Osteoblast (primary cell): ENCODE results near the gene RUNX3. TPM values are rescaled to one million over a fixed set of nuclear protein-coding genes. Genes with fewer than 3 reads are reported as not detected.

Experiments used
- DNase-seq: peaks from one replicate; pipeline ENCODE4 v3.0.0; 2011; ENCODE audit warnings: low spot score, mixed read lengths; ENCODE audit not compliant: insufficient read length; ENCODE audit errors: missing footprints
- H2AFZ ChIP-seq: 2 replicates; pipeline ENCODE4 v1.6.0; 2011; ENCODE audit warnings: mild to moderate bottlenecking, low read length
- H3K27ac ChIP-seq: 2 replicates; pipeline ENCODE4 v1.5.1; 2011; ENCODE audit warnings: mild to moderate bottlenecking, low read depth, low read length, moderate library complexity
- H3K27me3 ChIP-seq: 2 replicates; pipeline ENCODE4 v1.6.0; 2012; ENCODE audit warnings: mild to moderate bottlenecking, control low read depth, inconsistent platforms, low read length, moderate library complexity; ENCODE audit not compliant: insufficient read depth
- H3K36me3 ChIP-seq: 2 replicates; pipeline ENCODE4 v1.5.1; 2011; ENCODE audit warnings: mild to moderate bottlenecking, low read length, control low read depth, moderate library complexity; ENCODE audit not compliant: insufficient read depth
- H3K4me1 ChIP-seq: 2 replicates; pipeline ENCODE4 v1.5.1; 2011; ENCODE audit warnings: mild to moderate bottlenecking, low read length, control low read depth, moderate library complexity; ENCODE audit not compliant: insufficient read depth
- H3K4me2 ChIP-seq: 2 replicates; pipeline ENCODE4 v1.6.0; 2011; ENCODE audit warnings: mild to moderate bottlenecking, low read length; ENCODE audit not compliant: insufficient read depth
- H3K4me3 ChIP-seq: fragments of 200-600 bp; sonication (generic); 3 replicates; pipeline ENCODE4 v1.5.1; 2012; ENCODE audit warnings: mild to moderate bottlenecking, low read length, inconsistent platforms; ENCODE audit not compliant: insufficient read depth
- H3K79me2 ChIP-seq: 2 replicates; pipeline ENCODE4 v1.6.0; 2012; ENCODE audit warnings: mild to moderate bottlenecking, low read length, control low read depth, inconsistent platforms; ENCODE audit not compliant: insufficient read depth
- H3K9me3 ChIP-seq: 2 replicates; pipeline ENCODE4 v1.5.1; 2011; ENCODE audit warnings: low read depth, low read length, control low read depth
- H4K20me1 ChIP-seq: 2 replicates; pipeline ENCODE4 v1.6.0; 2012; ENCODE audit warnings: mild to moderate bottlenecking, low read length, control low read depth; ENCODE audit not compliant: insufficient read depth
- total RNA-seq: library from RNA; depleted of rRNA; stranded (reverse); fragments of >200 nt; gene quantifications from 2 replicates; pipeline ENCODE4 v1.2.3, GENCODE V29; 2012
- TF ChIP-seq, protein P1 (sequence below): IDR thresholded peaks from 2 replicates; pipeline ENCODE4 v1.5.1; 2011; ENCODE audit warnings: mild to moderate bottlenecking, low read depth, low read length, moderate library complexity; ENCODE audit errors: extremely low read depth

The RUNX3 gene
- total RNA-seq, 1 donor = 3.6 TPM

DNA sequence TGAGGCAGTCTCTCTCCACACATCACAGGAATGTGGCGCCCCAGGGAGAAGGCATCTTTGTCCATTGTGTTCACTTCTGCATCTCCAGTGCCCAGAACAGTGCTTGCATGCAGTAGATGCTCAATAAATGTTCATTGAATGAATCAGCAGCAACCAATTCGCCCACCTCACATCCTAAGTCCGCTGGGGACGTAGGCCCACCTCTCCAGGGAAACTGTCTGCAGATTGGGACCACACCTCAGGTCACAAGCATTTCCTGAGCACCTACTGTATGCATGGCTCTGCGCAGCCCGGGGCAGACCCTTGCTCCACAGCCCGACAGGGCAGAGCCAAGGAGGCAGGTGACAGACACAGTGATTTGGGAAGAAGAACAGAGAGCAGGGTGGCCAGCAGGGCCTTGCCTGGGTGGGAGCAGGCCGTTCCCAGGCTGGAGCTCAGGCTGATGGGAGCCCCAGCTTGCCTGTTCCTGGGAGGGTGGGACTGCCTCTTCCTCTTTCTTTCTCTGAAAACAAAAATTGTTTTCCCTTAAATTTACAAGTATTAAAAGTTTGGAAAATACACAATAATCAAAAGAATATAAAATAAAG lies 25.8 kb upstream of the RUNX3 start:
- Histone ChIP-seq H3K4me1 (peaks cover 9% of the 10 kb centered on the region), H3K27me3 (no peaks in the 10 kb centered on the region), H3K36me3 (no peaks in the 10 kb centered on the region), H3K4me3 (no peak overlapping the region), H2AFZ (no peak overlapping the region), H4K20me1 (no peaks in the 10 kb centered on the region), H3K4me2 (no peak overlapping the region), H3K79me2 (peaks cover 10% of the 10 kb centered on the region), H3K9me3 (no peaks in the 10 kb centered on the region), H3K27ac (no peak overlapping the region)
- TF ChIP-seq, protein P1, sequence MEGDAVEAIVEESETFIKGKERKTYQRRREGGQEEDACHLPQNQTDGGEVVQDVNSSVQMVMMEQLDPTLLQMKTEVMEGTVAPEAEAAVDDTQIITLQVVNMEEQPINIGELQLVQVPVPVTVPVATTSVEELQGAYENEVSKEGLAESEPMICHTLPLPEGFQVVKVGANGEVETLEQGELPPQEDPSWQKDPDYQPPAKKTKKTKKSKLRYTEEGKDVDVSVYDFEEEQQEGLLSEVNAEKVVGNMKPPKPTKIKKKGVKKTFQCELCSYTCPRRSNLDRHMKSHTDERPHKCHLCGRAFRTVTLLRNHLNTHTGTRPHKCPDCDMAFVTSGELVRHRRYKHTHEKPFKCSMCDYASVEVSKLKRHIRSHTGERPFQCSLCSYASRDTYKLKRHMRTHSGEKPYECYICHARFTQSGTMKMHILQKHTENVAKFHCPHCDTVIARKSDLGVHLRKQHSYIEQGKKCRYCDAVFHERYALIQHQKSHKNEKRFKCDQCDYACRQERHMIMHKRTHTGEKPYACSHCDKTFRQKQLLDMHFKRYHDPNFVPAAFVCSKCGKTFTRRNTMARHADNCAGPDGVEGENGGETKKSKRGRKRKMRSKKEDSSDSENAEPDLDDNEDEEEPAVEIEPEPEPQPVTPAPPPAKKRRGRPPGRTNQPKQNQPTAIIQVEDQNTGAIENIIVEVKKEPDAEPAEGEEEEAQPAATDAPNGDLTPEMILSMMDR = no peak
- DNase-seq = no peak

DNA sequence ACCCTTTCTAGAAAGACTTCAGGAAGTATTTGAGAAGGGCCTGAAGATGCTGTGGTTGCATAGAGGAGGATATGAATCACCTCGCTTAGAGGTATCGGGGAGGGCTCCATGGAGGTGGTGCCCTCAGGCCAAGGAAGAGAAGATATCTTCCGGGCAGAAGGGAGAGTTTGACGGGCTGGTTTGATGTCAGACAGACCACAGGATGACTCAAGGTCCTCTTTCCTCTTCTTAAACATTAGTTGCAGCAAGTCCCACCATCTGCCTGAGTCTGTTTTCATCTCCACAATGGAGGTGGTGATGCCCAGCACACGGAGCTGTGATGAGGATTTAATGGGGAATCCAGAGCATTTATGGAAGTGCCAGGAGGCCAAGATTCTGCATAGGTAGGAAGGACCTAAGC lies 25.1 kb upstream of the RUNX3 start:
- H3K79me2 ChIP-seq = peaks cover 6% of the 10 kb centered on the region
- H3K4me3 ChIP-seq = no peak overlapping the region
- H4K20me1 ChIP-seq = no peaks in the 10 kb centered on the region
- no peaks in the 10 kb centered on the region for H3K36me3 ChIP-seq
- peak overlapping the region; percentile 18 for H3K4me2 ChIP-seq
- H3K27ac ChIP-seq = no peak overlapping the region
- TF ChIP-seq, protein P1 = no peak
- no peaks in the 10 kb centered on the region for H3K9me3 ChIP-seq
- no peaks in the 10 kb centered on the region for H3K27me3 ChIP-seq
- peaks cover 9% of the 10 kb centered on the region for H3K4me1 ChIP-seq
- peak; percentile 90 for DNase-seq
- no peak overlapping the region for H2AFZ ChIP-seq

DNA sequence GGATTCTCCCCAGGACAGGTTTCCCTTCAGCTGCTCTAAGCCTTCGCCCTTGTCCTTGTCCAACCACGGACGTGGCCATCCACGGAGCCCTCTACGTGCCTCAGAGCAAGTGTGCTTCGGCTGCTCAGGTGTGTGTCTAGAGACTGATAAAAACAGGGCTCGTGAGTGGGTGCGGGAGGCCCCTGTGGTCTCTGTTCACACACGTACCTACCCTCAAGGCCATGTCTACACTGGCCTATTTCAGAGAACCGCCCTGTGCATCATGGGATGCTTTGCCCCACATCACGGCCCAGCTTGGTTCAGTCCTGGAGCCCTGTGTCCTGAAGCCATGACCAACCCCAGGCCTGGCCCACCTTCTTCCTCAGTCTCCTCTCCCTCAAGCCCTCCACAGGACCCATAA lies 24.6 kb upstream of the RUNX3 start:
- DNase-seq = no peak
- no peaks in the 10 kb centered on the region for H3K9me3 ChIP-seq
- no peak overlapping the region for H2AFZ ChIP-seq
- H3K27ac ChIP-seq = no peak overlapping the region
- TF ChIP-seq, protein P1 = no peak
- peaks cover 2% of the 10 kb centered on the region for H3K79me2 ChIP-seq
- no peak overlapping the region for H3K4me3 ChIP-seq
- peaks cover 9% of the 10 kb centered on the region for H3K4me1 ChIP-seq
- no peaks in the 10 kb centered on the region for H3K36me3 ChIP-seq
- no peak overlapping the region for H3K4me2 ChIP-seq
- H3K27me3 ChIP-seq = no peaks in the 10 kb centered on the region
- H4K20me1 ChIP-seq = no peaks in the 10 kb centered on the region

DNA sequence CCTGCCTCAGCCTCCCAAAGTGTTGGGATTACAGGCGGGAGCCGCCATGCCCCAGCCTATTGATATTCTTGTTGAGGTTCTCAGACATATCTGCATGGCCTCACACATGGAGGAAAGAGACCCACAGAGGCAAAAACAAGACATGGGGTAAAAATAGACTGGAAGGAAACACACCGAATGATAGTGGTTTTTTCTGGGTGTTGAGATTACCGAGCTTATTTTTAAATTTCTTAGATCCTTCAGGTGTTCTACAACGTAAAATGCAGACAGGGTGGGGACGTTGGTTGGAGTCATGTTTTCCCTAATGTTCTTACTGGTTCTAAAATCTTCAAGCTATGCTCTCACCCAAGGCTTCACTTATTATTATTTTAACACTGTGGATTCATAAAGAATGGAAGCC lies 23.9 kb upstream of the RUNX3 start:
- Histone ChIP-seq H3K4me3 (no peak overlapping the region), H3K4me1 (peaks cover 14% of the 10 kb centered on the region), H3K27me3 (no peaks in the 10 kb centered on the region), H3K9me3 (no peaks in the 10 kb centered on the region), H3K36me3 (no peaks in the 10 kb centered on the region), H3K79me2 (no peaks in the 10 kb centered on the region), H4K20me1 (no peaks in the 10 kb centered on the region), H2AFZ (no peak overlapping the region), H3K27ac (no peak overlapping the region), H3K4me2 (no peak overlapping the region)
- no peak for DNase-seq
- TF ChIP-seq, protein P1 = no peak
